ENCODE data around the gene FOXO3.

FOXO3 gene

DNA sequence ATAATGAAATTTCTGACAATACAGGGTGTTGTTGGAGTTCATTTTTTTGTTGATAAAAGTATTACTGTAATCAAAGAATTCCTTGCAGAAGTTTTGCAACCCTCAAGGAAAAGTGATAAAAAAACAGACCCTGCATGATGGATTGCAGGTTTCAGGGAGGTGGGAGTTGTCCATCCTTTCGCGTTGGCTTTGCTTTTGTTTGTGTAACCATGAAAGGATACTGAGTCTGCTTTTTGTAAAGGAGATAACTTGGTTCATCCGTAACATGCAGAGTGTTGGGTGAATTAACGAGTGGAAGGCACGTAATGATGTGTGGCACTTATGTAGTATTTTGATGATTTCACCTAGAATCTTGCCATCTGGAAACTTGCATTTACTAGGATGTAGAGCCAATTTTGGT is 23.6 kb downstream of the FOXO3 start:
- TF ChIP-seq, protein P1, sequence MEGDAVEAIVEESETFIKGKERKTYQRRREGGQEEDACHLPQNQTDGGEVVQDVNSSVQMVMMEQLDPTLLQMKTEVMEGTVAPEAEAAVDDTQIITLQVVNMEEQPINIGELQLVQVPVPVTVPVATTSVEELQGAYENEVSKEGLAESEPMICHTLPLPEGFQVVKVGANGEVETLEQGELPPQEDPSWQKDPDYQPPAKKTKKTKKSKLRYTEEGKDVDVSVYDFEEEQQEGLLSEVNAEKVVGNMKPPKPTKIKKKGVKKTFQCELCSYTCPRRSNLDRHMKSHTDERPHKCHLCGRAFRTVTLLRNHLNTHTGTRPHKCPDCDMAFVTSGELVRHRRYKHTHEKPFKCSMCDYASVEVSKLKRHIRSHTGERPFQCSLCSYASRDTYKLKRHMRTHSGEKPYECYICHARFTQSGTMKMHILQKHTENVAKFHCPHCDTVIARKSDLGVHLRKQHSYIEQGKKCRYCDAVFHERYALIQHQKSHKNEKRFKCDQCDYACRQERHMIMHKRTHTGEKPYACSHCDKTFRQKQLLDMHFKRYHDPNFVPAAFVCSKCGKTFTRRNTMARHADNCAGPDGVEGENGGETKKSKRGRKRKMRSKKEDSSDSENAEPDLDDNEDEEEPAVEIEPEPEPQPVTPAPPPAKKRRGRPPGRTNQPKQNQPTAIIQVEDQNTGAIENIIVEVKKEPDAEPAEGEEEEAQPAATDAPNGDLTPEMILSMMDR (conservative IDR thresholded peaks at IDR 0.05; ENCODE audit: low read depth, low read length), result no peak
- no peak for DNase-seq (ENCODE audit: low read depth)
- no peak overlapping the region for H3K4me3 ChIP-seq (ENCODE audit: low read length)

GRCh38 chr6:108585359-108585758 is 24.6 kb downstream of the FOXO3 start:
- TF ChIP-seq, protein P1 (conservative IDR thresholded peaks at IDR 0.05; ENCODE audit: low read depth, low read length), result no peak
- DNase-seq (ENCODE audit: low read depth), result no peak
- no peak overlapping the region for H3K4me3 ChIP-seq (ENCODE audit: low read length)

DNA sequence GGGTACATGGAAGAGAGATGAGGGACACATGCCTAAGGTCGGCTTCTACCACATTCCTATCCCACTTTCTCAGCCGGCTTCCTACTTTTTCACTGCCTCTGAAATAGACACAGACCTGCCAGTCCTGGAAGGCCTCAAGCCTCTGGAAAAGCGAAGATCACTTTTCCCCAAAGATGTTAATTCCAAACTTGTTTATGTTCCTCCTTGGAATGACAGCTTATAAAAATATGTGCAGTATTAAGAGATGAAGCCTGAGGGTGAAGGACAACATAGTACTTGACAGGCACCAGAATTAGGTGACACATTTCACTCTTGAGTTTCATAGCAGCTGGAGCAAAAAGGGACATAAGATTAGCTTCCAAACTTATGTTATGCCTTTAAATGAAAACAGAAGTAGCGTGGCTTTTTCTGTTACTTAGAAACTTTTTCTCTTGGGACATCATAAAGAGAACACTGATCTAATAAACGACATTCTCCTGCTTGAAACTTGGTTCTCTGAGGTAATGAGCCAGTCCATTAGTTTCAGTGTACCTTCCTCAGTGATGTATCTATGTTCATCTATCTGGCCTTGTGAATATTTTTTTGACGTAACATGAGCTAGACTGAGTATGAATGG is 25.3 kb downstream of the FOXO3 start:
- no peak overlapping the region for H3K4me3 ChIP-seq (ENCODE audit: low read length)
- TF ChIP-seq, protein P1 (conservative IDR thresholded peaks at IDR 0.05; ENCODE audit: low read depth, low read length), result no peak
- no peak for DNase-seq (ENCODE audit: low read depth)

DNA sequence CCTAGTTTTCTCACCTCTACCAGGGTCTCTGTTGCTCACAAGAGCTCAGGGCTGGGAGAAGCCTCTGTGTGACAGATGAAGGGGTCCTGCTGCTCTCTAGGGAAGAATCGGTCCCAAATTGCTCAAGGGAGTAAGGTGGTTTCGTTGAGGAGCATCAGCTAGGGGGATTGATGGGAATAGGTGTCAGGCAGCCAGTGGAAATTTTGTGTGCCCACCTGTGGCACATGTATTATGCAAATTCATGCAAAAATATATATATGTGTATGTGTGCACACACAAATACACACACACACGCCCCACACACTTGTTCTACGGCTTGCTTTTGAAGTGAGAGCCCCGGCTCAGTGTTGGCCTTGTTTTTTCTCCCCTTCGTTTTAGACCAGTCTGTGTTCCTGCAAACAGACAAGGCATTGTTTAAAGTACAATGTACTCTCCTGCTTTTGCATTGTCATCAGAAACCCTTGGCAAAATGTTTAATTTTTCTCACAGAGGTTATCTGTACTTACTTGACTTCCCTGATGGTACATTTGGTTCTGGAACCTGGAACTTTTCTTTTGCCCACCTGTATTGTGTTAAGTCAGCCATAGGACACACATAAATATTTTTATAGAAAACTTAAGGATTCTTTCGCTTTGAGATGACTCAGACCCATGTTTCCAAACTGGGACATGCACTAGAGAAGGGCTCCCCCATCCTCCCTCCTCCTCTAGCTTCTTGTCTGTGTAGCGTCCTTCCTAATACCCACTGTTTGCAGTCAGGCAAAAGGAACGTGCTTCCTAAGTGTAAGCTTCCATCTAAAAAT is 26.7 kb downstream of the FOXO3 start:
- no peak for DNase-seq (ENCODE audit: low read depth)
- H3K4me3 ChIP-seq (ENCODE audit: low read length), result no peak overlapping the region
- TF ChIP-seq, protein P1 (conservative IDR thresholded peaks at IDR 0.05; ENCODE audit: low read depth, low read length), result no peak

DNA sequence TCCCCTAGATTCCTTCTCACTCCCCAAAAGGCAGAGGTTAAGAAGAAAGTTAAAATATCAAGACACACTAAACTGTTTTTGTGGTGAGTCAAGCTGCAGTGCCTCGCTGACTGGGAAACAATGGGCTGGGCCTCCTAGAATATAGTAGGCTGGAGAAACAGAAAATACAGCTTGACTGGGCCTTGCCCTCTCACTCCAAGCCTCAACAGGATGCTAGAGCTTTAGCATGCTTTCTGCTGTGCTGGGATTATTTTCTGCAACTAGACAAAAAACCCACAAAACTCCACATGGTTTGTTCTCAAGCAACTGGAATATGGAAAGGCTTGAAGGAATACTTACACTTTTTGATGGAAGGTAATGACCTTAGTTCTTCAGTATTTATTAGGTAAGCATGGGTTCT is 27.9 kb downstream of the FOXO3 start:
- DNase-seq (ENCODE audit: low read depth), result peak; percentile 41
- TF ChIP-seq, protein P1 (conservative IDR thresholded peaks at IDR 0.05; ENCODE audit: low read depth, low read length), result no peak
- no peak overlapping the region for H3K4me3 ChIP-seq (ENCODE audit: low read length)

- TF ChIP-seq, protein P1 (conservative IDR thresholded peaks at IDR 0.05; ENCODE audit: low read depth, low read length), result no peak
- no peak overlapping the region for H3K4me3 ChIP-seq (ENCODE audit: low read length)
- DNase-seq (ENCODE audit: low read depth), result peak; percentile 54
These were observed 28.6 kb downstream of the FOXO3 start for GRCh38 chr6:108589244-108589791.

Measured in retinal pigment epithelial cell (primary cell).